Endothelial cell of umbilical vein (primary cell): Measurements from ENCODE around the gene CALN1. TPM values are rescaled to one million over a fixed set of nuclear protein-coding genes. Genes with fewer than 3 reads are reported as not detected.

Experiments used
- BruUV-seq: library from RNA; stranded (reverse); fragments of 400-500 nt; replicated peaks from 2 replicates; lab custom pipeline; 2021; lab: Mats Ljungman, UMichigan
- CTCF ChIA-PET: fragments of 300-600, 350-600 bp; sonication (Branson Sonifier 250); formaldehyde crosslinking; loops from one replicate; lab custom pipeline; 2021; ENCODE audit warnings: antibody characterized with exemption, inconsistent platforms; lab: Charles Lee
- POLR2A ChIA-PET: fragments of 300-600, 350-600 bp; sonication (Branson Sonifier 250); formaldehyde crosslinking; loops from one replicate; lab custom pipeline; 2021; ENCODE audit warnings: antibody characterized with exemption, inconsistent platforms; lab: Charles Lee
- DNase-seq: peaks from one replicate; pipeline ENCODE4 v3.0.0-alpha.2; 2011; ENCODE audit warnings: low read depth, low spot score
- FAIRE-seq: peaks from 2 replicates; lab custom pipeline; 2011; peaks lifted over from hg19 to GRCh38; lab: Jason Lieb, UNC
- H2AFZ ChIP-seq: 2 replicates; pipeline ENCODE4 v1.6.0; 2012; ENCODE audit warnings: low read depth, low read length, control low read depth, inconsistent platforms
- H3K27ac ChIP-seq: 2 replicates; pipeline ENCODE4 v1.5.1; 2011; ENCODE audit warnings: low read depth, mild to moderate bottlenecking, control low read depth, low read length, moderate library complexity; ENCODE audit not compliant: insufficient read depth
- H3K27me3 ChIP-seq, 2 experiments: 2 replicates each; pipeline versions ENCODE4 v1.6.0 to v1.6.1; 2011; ENCODE audit warnings: low read length in 2 of 2, mixed read lengths in 1 of 2; ENCODE audit not compliant: control insufficient read depth in 2 of 2, insufficient read depth in 2 of 2
- H3K36me3 ChIP-seq, 2 experiments: 2 replicates in 1 of 2; 3 replicates in 1 of 2; pipeline ENCODE4 v1.5.1; 2011; ENCODE audit warnings: low read length in 2 of 2, mild to moderate bottlenecking in 1 of 2, moderate library complexity in 1 of 2; ENCODE audit not compliant: control insufficient read depth in 2 of 2, insufficient read depth in 2 of 2; ENCODE audit errors: extremely low read depth in 1 of 2
- H3K4me1 ChIP-seq: 3 replicates; pipeline ENCODE4 v1.5.1; 2011; ENCODE audit warnings: mild to moderate bottlenecking, low read length; ENCODE audit not compliant: control insufficient read depth, insufficient read depth; ENCODE audit errors: extremely low read depth
- H3K4me2 ChIP-seq: 2 replicates; pipeline ENCODE4 v1.6.1; 2011; ENCODE audit warnings: low read length, control low read depth, mixed read lengths; ENCODE audit not compliant: insufficient read depth
- H3K4me3 ChIP-seq, 3 experiments: fragments of 200-600 bp in 1 of 3; sonication (generic), shearing (Covaris generic) in 1 of 3; replicated peaks in 1 of 3; 2 replicates each; pipeline ENCODE4 v1.5.1; 2011 to 2016; ENCODE audit warnings: control low read depth in 3 of 3, low read length in 3 of 3, mild to moderate bottlenecking in 2 of 3, inconsistent platforms in 1 of 3, low read depth in 1 of 3, moderate library complexity in 1 of 3; ENCODE audit not compliant: insufficient read depth in 1 of 3
- H3K79me2 ChIP-seq: 2 replicates; pipeline ENCODE4 v1.6.0; 2012; ENCODE audit warnings: low read length, inconsistent platforms; ENCODE audit not compliant: control insufficient read depth, insufficient read depth
- H3K9ac ChIP-seq: replicated peaks from 2 replicates; pipeline ENCODE3; 2011; ENCODE audit warnings: low read length, control low read depth; ENCODE audit not compliant: insufficient read depth; ENCODE audit errors: extremely low read depth
- H3K9me1 ChIP-seq: replicated peaks from 3 replicates; pipeline ENCODE4 v1.6.0; 2011; ENCODE audit warnings: mild to moderate bottlenecking, low read length; ENCODE audit not compliant: control insufficient read depth, insufficient read depth; ENCODE audit errors: extremely low read depth
- H3K9me3 ChIP-seq: replicated peaks from 2 replicates; pipeline ENCODE4 v1.5.1; 2012; ENCODE audit warnings: low read length, inconsistent platforms; ENCODE audit not compliant: control insufficient read depth, insufficient read depth
- H4K20me1 ChIP-seq: replicated peaks from 2 replicates; pipeline ENCODE3; 2011; ENCODE audit warnings: mild to moderate bottlenecking, low read length; ENCODE audit not compliant: control insufficient read depth, insufficient read depth; ENCODE audit errors: extremely low read depth
- CTCF ChIP-seq, 2 donors: IDR thresholded peaks; 1 replicate in 1 of 2; 2 replicates in 1 of 2; pipeline ENCODE4 v1.5.1; 2011; ENCODE audit warnings: low read length in 2 of 2, mild to moderate bottlenecking in 2 of 2, moderate library complexity in 2 of 2, control low read depth in 1 of 2, inconsistent platforms in 1 of 2, low read depth in 1 of 2; ENCODE audit not compliant: insufficient read depth in 1 of 2; ENCODE audit errors: extremely low read depth in 1 of 2
- EZH2 ChIP-seq: IDR thresholded peaks from 2 replicates; pipeline ENCODE4 v1.6.1; 2012; ENCODE audit warnings: borderline replicate concordance, low read depth, mild to moderate bottlenecking, moderate library complexity, low read length, inconsistent platforms; ENCODE audit not compliant: severe bottlenecking
- FOS ChIP-seq: IDR thresholded peaks from 2 replicates; pipeline ENCODE4 v1.6.1; 2011; ENCODE audit warnings: mild to moderate bottlenecking, low read length, moderate library complexity, borderline replicate concordance; ENCODE audit not compliant: insufficient read depth
- GATA2 ChIP-seq: IDR thresholded peaks from 2 replicates; pipeline ENCODE4 v1.7.0; 2011; ENCODE audit warnings: low read depth, mild to moderate bottlenecking, moderate library complexity, mixed read lengths, low read length; ENCODE audit not compliant: insufficient read length, insufficient read depth
- JUN ChIP-seq: IDR thresholded peaks from 2 replicates; pipeline ENCODE4 v1.6.1; 2011; ENCODE audit warnings: borderline replicate concordance, low read depth; ENCODE audit not compliant: insufficient read length, insufficient read depth
- MAX ChIP-seq: IDR thresholded peaks from 2 replicates; pipeline ENCODE4 v1.6.1; 2011; ENCODE audit not compliant: insufficient read depth, insufficient read length
- MYC ChIP-seq: IDR thresholded peaks from one replicate; pipeline ENCODE4 v1.6.1; 2011; ENCODE audit warnings: mild to moderate bottlenecking, low read depth, low read length
- POLR2A ChIP-seq: IDR thresholded peaks from 2 replicates; pipeline ENCODE4 v1.6.1; 2012; ENCODE audit warnings: low read depth, mild to moderate bottlenecking, control low read depth, low read length
- POLR2AphosphoS5 ChIP-seq: IDR thresholded peaks from 2 replicates; pipeline ENCODE4 v1.6.1; 2012; ENCODE audit warnings: low read depth, mild to moderate bottlenecking, control low read depth, low read length, moderate library complexity; ENCODE audit not compliant: insufficient read depth
- dilution Hi-C: fragments of 300-500 bp; cut with MboI; formaldehyde crosslinking; loops from one replicate; pipeline ENCODE4 v1.15.0; 2019; ENCODE audit warnings: low sequenced_read_pairs; ENCODE audit not compliant: extremely low pct_ligation_motif_present
- intact Hi-C: fragments of 100-400 bp; cut with micrococcal nuclease; formaldehyde crosslinking; loops from one replicate; pipeline ENCODE4 v1.10.0; 2022
- polyA plus RNA-seq, 4 experiments: library from polyadenylated mRNA; depleted of rRNA in 3 of 4; stranded (reverse) in 3 of 4; unstranded in 1 of 4; fragments of >200 nt; gene quantifications; 2 replicates each; pipeline versions ENCODE4 v1.2.1 to v1.2.3, GENCODE V29; 2011 to 2012; ENCODE audit warnings: missing spikeins in 1 of 4
- total RNA-seq: library from RNA; stranded (reverse); gene quantifications from 2 replicates; pipeline ENCODE4 v1.2.3, GENCODE V29; 2021

The CALN1 gene
- total and polyA plus RNA-seq, 2 donors (not counting 3 experiments of a cell fraction or from before 2014, with no cell fraction given), result not detected

GRCh38 chr7:72234086-72234485, 178.1 kb downstream of the CALN1 start:
- DNase-seq (no peak), FAIRE-seq (no peak)
- H3K9me1 ChIP-seq, result no peaks in the 10 kb centered on the region
- TF ChIP-seq POLR2A, result no peak
- TF ChIP-seq POLR2AphosphoS5, result no peak
- no peak for TF ChIP-seq MAX
- TF ChIP-seq CTCF (IDR thresholded peaks at IDR 0.05; ENCODE audit: extremely low read depth in 1 of 2, insufficient read depth in 1 of 2, low read depth in 1 of 2, low read length in 2 of 2), result no peak
- TF ChIP-seq GATA2, result no peak
- no peak for TF ChIP-seq JUN
- TF ChIP-seq FOS, result no peak
- TF ChIP-seq EZH2, result no peak
- no peak for TF ChIP-seq MYC
- H3K4me3 ChIP-seq, result no peak overlapping the region
- H3K9ac ChIP-seq, result no peak overlapping the region
- POLR2A ChIA-PET, result no interaction called here
- no peaks in the 10 kb centered on the region for H3K4me1 ChIP-seq
- no peaks in the 10 kb centered on the region for H3K27me3 ChIP-seq
- intact Hi-C loops (no loop called here), dilution Hi-C loops (no loop called here)
- H3K36me3 ChIP-seq, result no peaks in the 10 kb centered on the region
- no peaks in the 10 kb centered on the region for H3K9me3 ChIP-seq
- CTCF ChIA-PET, result no interaction called here
- H3K27ac ChIP-seq, result no peak overlapping the region
- no peak overlapping the region for H2AFZ ChIP-seq
- no TSS peak for BruUV-seq
- H3K79me2 ChIP-seq, result no peaks in the 10 kb centered on the region
- H3K4me2 ChIP-seq, result no peak overlapping the region
- no peaks in the 10 kb centered on the region for H4K20me1 ChIP-seq
